Measurements from ENCODE around the gene THTPA.

The THTPA gene

DNA sequence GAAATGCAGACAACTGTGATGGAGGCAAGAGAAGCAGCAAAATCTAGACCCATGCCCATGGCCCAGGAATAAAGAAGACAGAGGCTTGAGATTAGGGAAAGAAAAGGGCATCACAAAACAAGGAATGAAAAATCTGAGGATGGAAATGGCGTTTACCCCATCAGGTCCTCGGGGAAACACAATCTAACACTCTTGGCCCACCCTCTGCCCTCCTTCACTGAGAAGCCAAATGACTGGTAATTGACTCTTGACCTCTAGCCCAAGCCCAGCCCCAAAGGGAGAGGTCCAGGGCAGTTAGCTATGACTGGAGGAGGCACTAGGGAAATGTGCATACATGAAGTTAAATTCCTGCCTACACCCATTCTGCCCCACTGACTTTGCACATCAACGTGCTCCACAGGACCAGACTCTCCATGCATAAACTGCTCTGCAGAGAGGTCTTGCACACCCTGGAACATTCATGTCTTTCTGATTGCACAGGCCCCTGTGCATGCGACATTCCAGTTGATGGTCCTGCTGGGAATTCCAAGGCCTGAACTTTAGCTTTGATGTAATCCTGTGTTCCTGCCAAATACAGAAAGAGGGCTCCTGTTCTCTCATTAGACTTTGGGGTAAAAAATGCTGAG lies 10.2 kb upstream of the THTPA start:
- H3K27ac ChIP-seq (ENCODE audit: low read length) = peak overlapping the region; percentile 93
- H3K4me1 ChIP-seq (ENCODE audit: insufficient read depth, low read length) = peaks cover 67% of the 10 kb centered on the region
- peak overlapping the region; percentile 77; the same call in 1 of the 2 replicates for H3K9ac ChIP-seq (ENCODE audit: low read depth, low read length)
- peaks cover 19% of the 10 kb centered on the region for H3K36me3 ChIP-seq (ENCODE audit: insufficient read depth, low read depth, low read length)
- peak overlapping the region; percentile 44 for H3K4me3 ChIP-seq (ENCODE audit: low read length)
- no peaks in the 10 kb centered on the region for H3K27me3 ChIP-seq (ENCODE audit: insufficient read depth, low read length)
- H3K9me3 ChIP-seq (ENCODE audit: insufficient read depth, low read depth, low read length) = no peaks in the 10 kb centered on the region

DNA sequence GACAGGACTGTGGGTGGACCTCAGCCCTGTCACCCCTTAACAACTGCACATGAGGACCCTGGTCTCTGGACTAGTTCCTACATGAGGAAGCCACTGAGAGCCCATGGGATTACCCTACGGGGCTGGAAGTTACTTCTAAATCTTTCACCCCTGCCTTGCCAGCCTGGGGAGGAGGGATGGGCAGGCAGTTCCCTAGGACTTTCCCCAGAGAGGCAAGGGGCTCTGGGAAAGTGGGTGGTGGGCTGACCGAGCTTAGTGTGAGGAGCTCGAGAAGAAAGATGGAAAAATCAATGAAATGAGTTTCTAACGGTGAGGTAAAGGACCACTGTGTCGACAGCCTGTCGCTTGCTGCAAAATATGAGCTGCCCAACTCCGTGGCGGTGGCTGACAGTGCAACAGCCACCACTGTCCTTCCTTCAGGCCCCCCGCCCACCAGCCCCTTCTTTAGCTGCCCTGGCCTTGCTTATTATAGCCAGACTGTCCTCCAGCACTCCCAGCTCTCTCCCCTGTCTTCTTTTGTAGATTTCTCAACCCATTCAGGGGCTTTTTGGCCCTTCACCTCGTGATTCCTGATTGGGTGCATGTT lies 9.5 kb upstream of the THTPA start:
- Histone ChIP-seq H3K9ac (ENCODE audit: low read depth, low read length) (peak overlapping the region; percentile 16; the same call in 1 of the 2 replicates), H3K4me1 (ENCODE audit: insufficient read depth, low read length) (peaks cover 67% of the 10 kb centered on the region), H3K36me3 (ENCODE audit: insufficient read depth, low read depth, low read length) (peaks cover 19% of the 10 kb centered on the region), H3K9me3 (ENCODE audit: insufficient read depth, low read depth, low read length) (no peaks in the 10 kb centered on the region), H3K4me3 (ENCODE audit: low read length) (no peak overlapping the region), H3K27ac (ENCODE audit: low read length) (peak overlapping the region; percentile 93), H3K27me3 (ENCODE audit: insufficient read depth, low read length) (no peaks in the 10 kb centered on the region)

DNA sequence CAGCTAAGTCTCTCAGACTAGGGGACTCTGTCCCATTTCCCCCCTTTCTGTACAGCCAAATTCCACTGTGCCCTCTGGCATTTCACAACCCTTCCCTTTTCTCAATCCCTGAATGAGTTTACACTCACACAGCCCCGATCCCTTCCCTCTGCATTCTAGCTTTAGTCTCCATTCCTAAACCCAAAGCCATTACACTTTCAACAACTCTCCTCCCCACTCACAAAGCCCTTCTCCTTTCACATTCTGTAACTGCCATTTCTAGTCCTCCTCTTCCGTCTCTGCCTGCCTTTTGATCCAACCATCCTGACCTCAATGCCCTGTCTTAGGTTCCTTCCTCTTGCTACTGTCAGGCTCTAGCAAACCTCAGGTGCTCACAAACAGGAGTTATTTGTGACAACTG lies 8.1 kb upstream of the THTPA start:
- Histone ChIP-seq H3K27ac (ENCODE audit: low read length) (peak overlapping the region; percentile 60), H3K4me3 (ENCODE audit: low read length) (peak overlapping the region; percentile 81; the same call in 1 of the 2 replicates)

DNA sequence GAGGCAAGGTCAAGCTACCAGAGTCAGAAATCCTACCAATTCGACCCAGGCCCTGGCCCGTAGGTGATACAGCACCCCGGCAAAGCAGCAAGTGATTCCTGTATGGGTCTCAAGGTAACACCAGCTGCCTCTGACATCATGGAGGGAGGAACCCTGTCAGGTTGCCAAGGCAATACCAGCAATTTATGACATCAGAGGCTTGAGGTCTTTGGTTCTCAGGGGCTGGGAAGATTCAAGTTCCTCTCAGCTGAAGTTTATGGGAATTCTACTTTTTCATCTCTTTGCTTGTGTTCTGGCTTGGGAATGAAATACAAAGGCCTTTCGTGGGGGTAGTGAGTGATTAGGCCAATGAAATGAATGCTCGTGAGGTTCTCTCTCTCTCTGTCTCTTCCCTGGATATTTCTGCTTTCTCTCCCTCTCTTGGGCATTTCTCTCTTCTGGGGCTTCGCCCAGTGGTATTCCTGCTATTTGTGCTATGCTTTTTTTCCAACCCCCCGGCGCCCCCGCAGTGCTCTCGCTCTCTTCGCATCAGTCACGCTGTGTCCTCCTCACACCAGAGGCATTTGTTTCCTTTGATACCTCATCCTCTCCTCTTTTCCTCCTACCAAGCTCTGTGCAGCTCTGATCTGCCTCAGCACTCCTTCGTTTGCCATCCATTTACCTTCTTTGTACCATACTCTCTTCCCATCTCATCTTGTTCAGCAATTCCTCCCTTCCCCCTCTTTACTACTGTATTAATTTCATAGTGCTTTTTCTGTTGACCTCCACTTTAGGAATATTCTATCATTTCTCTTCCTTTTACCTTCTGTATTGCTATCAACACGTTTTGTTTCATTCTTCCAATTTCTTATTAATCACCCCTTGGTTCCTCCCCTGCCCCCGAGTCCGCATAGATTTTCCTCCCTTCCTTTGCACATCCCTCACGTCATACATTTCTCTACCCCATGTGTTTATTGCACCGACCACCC lies 7.4 kb upstream of the THTPA start:
- peak overlapping the region; percentile 60 for H3K27ac ChIP-seq (ENCODE audit: low read length)
- no peaks in the 10 kb centered on the region for H3K27me3 ChIP-seq (ENCODE audit: insufficient read depth, low read length)
- H3K9ac ChIP-seq (ENCODE audit: low read depth, low read length) = peak overlapping the region; percentile 95; the same call in 1 of the 2 replicates
- H3K9me3 ChIP-seq (ENCODE audit: insufficient read depth, low read depth, low read length) = no peaks in the 10 kb centered on the region
- H3K36me3 ChIP-seq (ENCODE audit: insufficient read depth, low read depth, low read length) = peaks cover 1% of the 10 kb centered on the region
- peaks cover 66% of the 10 kb centered on the region for H3K4me1 ChIP-seq (ENCODE audit: insufficient read depth, low read length)
- H3K4me3 ChIP-seq (ENCODE audit: low read length) = peak overlapping the region; percentile 81

More for the DNA sequence above, 8.1 kb upstream of the THTPA start:
- H3K27me3 ChIP-seq (ENCODE audit: insufficient read depth, low read length) = no peaks in the 10 kb centered on the region
- no peaks in the 10 kb centered on the region for H3K9me3 ChIP-seq (ENCODE audit: insufficient read depth, low read depth, low read length)
- H3K4me1 ChIP-seq (ENCODE audit: insufficient read depth, low read length) = peaks cover 70% of the 10 kb centered on the region
- peaks cover 9% of the 10 kb centered on the region for H3K36me3 ChIP-seq (ENCODE audit: insufficient read depth, low read depth, low read length)
- H3K9ac ChIP-seq (ENCODE audit: low read depth, low read length) = peak overlapping the region; percentile 58; the same call in 1 of the 2 replicates

DNA sequence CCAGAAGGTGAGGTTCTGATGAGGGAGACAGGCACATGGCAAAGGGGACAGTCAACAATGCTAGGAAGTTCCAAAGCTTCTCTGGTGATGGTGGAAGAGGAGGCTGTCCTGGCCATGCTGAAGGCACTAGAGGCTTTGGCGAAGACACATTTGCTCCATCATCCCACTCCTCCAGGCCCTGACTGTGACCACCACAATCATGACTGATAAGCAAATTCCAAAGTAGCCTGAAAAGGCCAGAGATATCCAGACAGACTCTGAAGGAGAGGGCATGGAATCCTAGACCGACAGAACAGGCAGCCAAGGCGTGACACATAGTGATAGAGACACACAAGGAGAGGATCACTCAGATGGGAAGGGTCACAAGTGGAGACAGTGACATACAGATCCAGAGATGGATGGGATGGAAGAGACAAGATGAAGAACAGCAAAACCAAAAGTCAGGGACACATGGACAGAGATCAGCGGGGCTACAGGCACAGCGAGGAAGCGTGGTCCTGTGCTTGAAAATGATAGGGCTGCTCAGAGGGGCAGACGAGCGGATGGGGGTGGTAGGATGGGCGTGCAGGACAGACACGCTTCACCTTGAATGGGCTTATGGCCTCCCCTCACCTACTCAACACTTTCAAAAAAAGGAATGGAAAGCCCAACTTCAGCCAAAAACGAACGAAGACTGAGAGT lies 5.8 kb upstream of the THTPA start:
- Histone ChIP-seq H3K27me3 (ENCODE audit: insufficient read depth, low read length) (no peaks in the 10 kb centered on the region), H3K4me1 (ENCODE audit: insufficient read depth, low read length) (peaks cover 54% of the 10 kb centered on the region), H3K36me3 (ENCODE audit: insufficient read depth, low read depth, low read length) (no peaks in the 10 kb centered on the region; the same call in 1 of the 2 replicates), H3K4me3 (ENCODE audit: low read length) (peak overlapping the region; percentile 81), H3K9ac (ENCODE audit: low read depth, low read length) (peak overlapping the region; percentile 95; the same call in 1 of the 2 replicates), H3K9me3 (ENCODE audit: insufficient read depth, low read depth, low read length) (no peaks in the 10 kb centered on the region), H3K27ac (ENCODE audit: low read length) (no peak overlapping the region)

DNA sequence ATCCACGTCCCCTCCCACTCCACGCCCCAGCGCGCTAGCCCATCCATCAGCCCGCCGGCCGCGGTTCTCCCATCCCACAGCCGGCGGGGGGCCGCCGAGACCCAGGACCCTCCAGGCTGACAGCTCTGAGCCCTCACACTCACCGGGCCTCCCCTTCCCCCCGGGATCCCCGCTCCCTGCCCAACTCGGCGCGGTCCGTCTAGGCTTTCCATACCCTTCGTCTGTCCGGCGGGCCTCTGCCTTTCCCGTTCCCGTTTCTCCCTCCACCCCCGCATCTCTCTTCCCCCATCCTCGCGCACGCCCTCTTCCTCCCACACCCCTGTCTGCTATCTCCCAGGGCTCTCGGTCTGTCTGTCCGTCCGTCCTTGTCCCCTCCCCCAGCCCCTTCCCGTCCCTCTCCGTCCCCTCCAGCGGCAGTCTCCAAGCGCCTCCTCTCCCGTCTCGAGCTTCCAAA lies 5.2 kb upstream of the THTPA start:
- H3K4me3 ChIP-seq (ENCODE audit: low read length) = peak overlapping the region; percentile 81
- H3K9me3 ChIP-seq (ENCODE audit: insufficient read depth, low read depth, low read length) = no peaks in the 10 kb centered on the region
- no peaks in the 10 kb centered on the region; the same call in 1 of the 2 replicates for H3K36me3 ChIP-seq (ENCODE audit: insufficient read depth, low read depth, low read length)
- peak overlapping the region; percentile 90 for H3K27ac ChIP-seq (ENCODE audit: low read length)
- peaks cover 48% of the 10 kb centered on the region for H3K4me1 ChIP-seq (ENCODE audit: insufficient read depth, low read length)
- H3K27me3 ChIP-seq (ENCODE audit: insufficient read depth, low read length) = no peaks in the 10 kb centered on the region
- H3K9ac ChIP-seq (ENCODE audit: low read depth, low read length) = peak overlapping the region; percentile 95

DNA sequence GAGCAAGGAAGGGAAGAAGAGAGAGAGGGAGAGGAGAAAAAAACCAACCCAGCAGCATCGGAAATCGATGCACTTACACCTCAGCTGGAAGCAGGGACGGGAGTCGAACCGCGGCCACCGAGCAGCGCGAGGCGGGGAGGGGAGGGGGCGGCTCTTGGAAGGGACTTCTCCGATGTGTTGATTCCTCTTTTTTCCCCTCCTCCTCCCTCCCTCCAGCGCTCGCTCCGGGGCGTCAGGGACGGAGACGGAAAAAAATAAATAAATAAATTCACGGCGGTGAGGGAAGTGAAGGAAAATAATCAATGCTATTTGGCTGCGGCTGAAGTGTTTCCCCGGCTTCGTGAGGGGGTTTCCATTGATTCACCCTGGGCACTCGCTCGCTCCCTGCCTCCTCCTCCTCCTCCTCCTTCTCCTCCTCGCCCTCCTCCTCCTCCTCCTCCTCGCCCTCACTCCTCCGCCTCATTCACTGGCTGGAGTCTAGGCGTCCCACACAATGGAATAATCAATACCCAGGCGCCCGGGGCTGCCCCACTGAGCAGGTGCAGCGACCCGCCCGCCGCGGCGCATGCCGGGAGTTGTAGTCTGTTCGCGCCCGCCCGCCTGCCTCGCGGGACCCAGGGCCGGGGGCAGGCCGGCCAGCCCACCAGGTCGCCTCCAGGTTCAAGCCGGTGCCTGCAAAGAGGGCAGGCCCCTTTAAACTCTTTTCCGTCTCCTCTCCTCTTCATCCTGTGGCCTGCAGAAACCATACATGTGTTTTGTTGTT lies 4.6 kb upstream of the THTPA start, which contains the start of gene ZFHX2:
Gene ZFHX2 (minus strand): TSS at position 500 of the 763 bp plus-strand sequence. CDS start 16,440 bp downstream, outside the sequence.
- H3K36me3 ChIP-seq (ENCODE audit: insufficient read depth, low read depth, low read length) = no peaks in the 10 kb centered on the region
- H3K9ac ChIP-seq (ENCODE audit: low read depth, low read length) = peak within 1 kb of the TSS; percentile 95
- H3K27ac ChIP-seq (ENCODE audit: low read length) = peak within 1 kb of the TSS; percentile 90
- no peaks in the 10 kb centered on the region for H3K9me3 ChIP-seq (ENCODE audit: insufficient read depth, low read depth, low read length)
- peak within 1 kb of the TSS; percentile 81 for H3K4me3 ChIP-seq (ENCODE audit: low read length)
- H3K27me3 ChIP-seq (ENCODE audit: insufficient read depth, low read length) = no peaks in the 10 kb centered on the region
- H3K4me1 ChIP-seq (ENCODE audit: insufficient read depth, low read length) = peaks cover 42% of the 10 kb centered on the region

DNA sequence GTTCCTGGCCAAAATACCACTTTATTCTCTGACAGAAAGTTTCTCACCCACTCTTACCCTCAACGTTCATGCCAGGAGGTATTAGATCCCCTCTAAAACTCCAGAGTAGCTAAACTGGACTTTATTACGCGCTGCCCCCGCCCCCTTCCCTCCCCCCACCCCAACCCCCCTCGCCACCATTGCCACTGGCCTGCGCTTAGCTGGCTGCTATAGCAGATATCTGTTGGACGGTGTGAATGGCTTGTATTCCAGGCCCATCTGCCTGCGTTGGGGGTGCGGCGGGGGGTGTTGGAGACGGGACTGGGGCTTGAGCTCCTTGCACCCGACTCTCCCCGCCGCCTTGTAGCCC lies 564 bp upstream of the THTPA start:
- Histone ChIP-seq H3K4me1 (ENCODE audit: insufficient read depth, low read length) (peaks cover 23% of the 10 kb centered on the region; the same call in 1 of the 2 replicates), H3K27ac (ENCODE audit: low read length) (peak overlapping the region; percentile 45), H3K9ac (ENCODE audit: low read depth, low read length) (peak overlapping the region; percentile 91; the same call in 1 of the 2 replicates), H3K36me3 (ENCODE audit: insufficient read depth, low read depth, low read length) (peaks cover 29% of the 10 kb centered on the region), H3K27me3 (ENCODE audit: insufficient read depth, low read length) (no peaks in the 10 kb centered on the region), H3K4me3 (ENCODE audit: low read length) (peak overlapping the region; percentile 89), H3K9me3 (ENCODE audit: insufficient read depth, low read depth, low read length) (no peaks in the 10 kb centered on the region)

DNA sequence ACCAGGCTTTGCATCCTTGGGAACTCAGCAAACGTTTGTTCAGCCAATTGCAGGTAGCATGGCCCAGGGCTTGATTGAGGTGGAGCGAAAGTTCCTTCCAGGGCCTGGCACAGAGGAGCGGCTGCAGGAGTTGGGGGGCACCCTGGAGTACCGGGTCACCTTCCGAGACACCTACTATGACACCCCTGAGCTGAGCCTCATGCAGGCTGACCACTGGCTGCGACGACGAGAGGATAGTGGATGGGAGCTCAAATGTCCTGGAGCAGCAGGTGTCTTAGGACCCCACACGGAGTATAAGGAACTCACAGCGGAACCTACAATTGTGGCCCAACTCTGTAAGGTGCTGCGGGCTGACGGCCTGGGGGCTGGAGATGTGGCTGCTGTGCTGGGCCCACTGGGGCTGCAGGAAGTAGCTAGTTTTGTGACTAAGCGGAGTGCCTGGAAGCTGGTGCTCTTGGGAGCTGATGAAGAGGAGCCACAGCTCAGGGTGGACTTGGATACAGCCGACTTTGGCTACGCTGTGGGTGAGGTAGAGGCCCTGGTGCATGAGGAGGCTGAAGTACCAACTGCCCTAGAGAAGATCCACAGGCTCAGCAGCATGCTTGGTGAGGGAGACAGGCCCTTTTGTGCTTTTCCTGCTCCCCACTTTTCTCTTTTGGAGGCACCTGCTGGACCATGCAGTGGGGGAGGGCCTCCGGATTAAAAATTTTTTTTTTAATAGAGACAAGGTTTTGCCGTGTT lies 799 bp downstream of the THTPA start:
- Histone ChIP-seq H3K4me1 (ENCODE audit: insufficient read depth, low read length) (peaks cover 22% of the 10 kb centered on the region; the same call in 1 of the 2 replicates), H3K36me3 (ENCODE audit: insufficient read depth, low read depth, low read length) (peaks cover 41% of the 10 kb centered on the region), H3K4me3 (ENCODE audit: low read length) (peak overlapping the region; percentile 89), H3K27me3 (ENCODE audit: insufficient read depth, low read length) (no peaks in the 10 kb centered on the region), H3K27ac (ENCODE audit: low read length) (peak overlapping the region; percentile 45), H3K9me3 (ENCODE audit: insufficient read depth, low read depth, low read length) (no peaks in the 10 kb centered on the region), H3K9ac (ENCODE audit: low read depth, low read length) (peak overlapping the region; percentile 91; the same call in 1 of the 2 replicates)

DNA sequence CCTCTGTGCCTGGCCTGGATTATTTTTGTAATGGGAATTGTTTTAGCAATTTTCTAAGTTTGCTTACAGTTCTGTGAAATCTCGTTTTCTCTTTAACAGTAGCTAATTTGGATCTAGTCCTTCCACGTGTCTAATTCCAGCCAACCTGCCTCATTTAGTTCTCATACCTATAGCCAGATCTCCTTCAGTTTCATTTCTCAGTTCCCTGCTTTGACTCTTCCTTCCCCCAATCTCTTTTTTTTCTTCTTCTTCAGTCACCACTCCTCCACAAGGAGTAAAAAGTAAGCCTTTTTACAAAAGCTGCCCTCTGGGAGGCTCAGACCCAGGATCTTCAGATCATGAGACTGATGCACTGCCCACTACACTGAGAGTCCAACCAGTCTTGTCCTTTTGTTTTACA lies 1.4 kb downstream of the THTPA start:
- Histone ChIP-seq H3K9ac (ENCODE audit: low read depth, low read length) (peak overlapping the region; percentile 30; the same call in 1 of the 2 replicates), H3K27ac (ENCODE audit: low read length) (no peak overlapping the region), H3K4me3 (ENCODE audit: low read length) (peak overlapping the region; percentile 14; the same call in 1 of the 2 replicates), H3K36me3 (ENCODE audit: insufficient read depth, low read depth, low read length) (peaks cover 47% of the 10 kb centered on the region), H3K4me1 (ENCODE audit: insufficient read depth, low read length) (peaks cover 20% of the 10 kb centered on the region; the same call in 1 of the 2 replicates), H3K27me3 (ENCODE audit: insufficient read depth, low read length) (no peaks in the 10 kb centered on the region), H3K9me3 (ENCODE audit: insufficient read depth, low read depth, low read length) (no peaks in the 10 kb centered on the region)

All from iPS-20b (cell line).